CD4-positive, alpha-beta memory T cell (primary cell): ENCODE measurements around the gene NAPSA. TPM values are rescaled to one million over a fixed set of nuclear protein-coding genes. Genes with fewer than 3 reads are reported as not detected.
A peak's percentile ranks its signal among the peaks of the same experiment; 100 is the strongest.
"Not testable (repeated sequence)": the region's sequence is repeated elsewhere in the genome, so short reads cannot be mapped to it uniquely, and the experiment has no call there.

Experiments
- CTCF ChIA-PET: fragments of 350-600 bp; sonication (Branson Sonifier 250); formaldehyde crosslinking; loops from one replicate; lab custom pipeline; 2021; ENCODE audit warnings: inconsistent platforms; ENCODE audit not compliant: partially characterized antibody; lab: Charles Lee
- POLR2A ChIA-PET: fragments of 350-600 bp; sonication (Branson Sonifier 250); formaldehyde crosslinking; loops from one replicate; lab custom pipeline; 2021; ENCODE audit not compliant: partially characterized antibody; lab: Charles Lee
- DNase-seq, 5 donors: peaks; one replicate each; pipeline versions ENCODE4 v3.0.0 to v3.0.0-alpha.2; 2020 to 2022; ENCODE audit warnings: mixed read lengths in 1 of 5
- H3K27ac ChIP-seq: one replicate; pipeline ENCODE4 v1.7.0; 2013; ENCODE audit warnings: low read depth, low read length
- H3K27me3 ChIP-seq: 2 replicates; pipeline ENCODE4 v1.7.0; 2013; ENCODE audit warnings: mild to moderate bottlenecking, low read length, moderate library complexity; ENCODE audit not compliant: insufficient read depth
- H3K36me3 ChIP-seq: 2 replicates; pipeline ENCODE4 v1.7.0; 2013; ENCODE audit warnings: mild to moderate bottlenecking, low read length, moderate library complexity; ENCODE audit not compliant: insufficient read depth
- H3K4me1 ChIP-seq: 2 replicates; pipeline ENCODE4 v1.7.0; 2013; ENCODE audit warnings: mild to moderate bottlenecking, low read length, moderate library complexity; ENCODE audit not compliant: insufficient read depth
- H3K4me3 ChIP-seq, 2 donors: one replicate each; pipeline ENCODE4 v1.7.0; 2013; ENCODE audit warnings: low read length in 2 of 2, mild to moderate bottlenecking in 1 of 2
- H3K9me3 ChIP-seq, 2 donors: one replicate each; pipeline ENCODE4 v1.7.0; 2013; ENCODE audit warnings: low read length in 2 of 2, control low read depth in 1 of 2; ENCODE audit not compliant: control insufficient read depth in 1 of 2
- H3K27ac Mint-ChIP-seq, 7 donors: one replicate each; pipeline ENCODE4 v1.8.0; 2020 to 2021; ENCODE audit warnings: mixed read lengths in 7 of 7, mild to moderate bottlenecking in 6 of 7, inconsistent platforms in 3 of 7, moderate library complexity in 3 of 7
- H3K27me3 Mint-ChIP-seq, 2 donors: one replicate each; pipeline ENCODE4 v1.8.0; 2020 to 2021; ENCODE audit warnings: mixed read lengths in 2 of 2
- H3K36me3 Mint-ChIP-seq, 2 donors: one replicate each; pipeline ENCODE4 v1.8.0; 2020 to 2021; ENCODE audit warnings: mixed read lengths in 2 of 2, inconsistent platforms in 1 of 2, mild to moderate bottlenecking in 1 of 2
- H3K4me1 Mint-ChIP-seq, 4 donors: one replicate each; pipeline ENCODE4 v1.8.0; 2020 to 2021; ENCODE audit warnings: mixed read lengths in 4 of 4, mild to moderate bottlenecking in 1 of 4
- H3K4me3 Mint-ChIP-seq, 8 donors: one replicate each; pipeline ENCODE4 v1.8.0; 2020 to 2021; ENCODE audit warnings: mixed read lengths in 8 of 8, mild to moderate bottlenecking in 7 of 8, moderate library complexity in 6 of 8, inconsistent platforms in 3 of 8
- H3K9me3 Mint-ChIP-seq, 8 donors: one replicate each; pipeline ENCODE4 v1.8.0; 2020 to 2021; ENCODE audit warnings: mixed read lengths in 8 of 8, mild to moderate bottlenecking in 5 of 8, inconsistent platforms in 3 of 8, moderate library complexity in 1 of 8
- intact Hi-C: fragments of 100-400 bp; cut with micrococcal nuclease; formaldehyde crosslinking; loops from one replicate; pipeline ENCODE4 v1.15.1; 2023
- polyA plus RNA-seq, 2 donors: library from polyadenylated mRNA; unstranded; fragments of 300-500 nt; fragmentation: Illumina TruSeq; gene quantifications; one replicate each; pipeline ENCODE4 v1.2.3, GENCODE V29; 2021
- total RNA-seq, 2 experiments: library from RNA; stranded (reverse); gene quantifications; one replicate each; pipeline ENCODE4 v1.2.3, GENCODE V29; 2021

NAPSA gene
- total and polyA plus RNA-seq, 4 experiments from 2014 or later, result 0.57 to 6.6 (median 2.7) TPM

DNA sequence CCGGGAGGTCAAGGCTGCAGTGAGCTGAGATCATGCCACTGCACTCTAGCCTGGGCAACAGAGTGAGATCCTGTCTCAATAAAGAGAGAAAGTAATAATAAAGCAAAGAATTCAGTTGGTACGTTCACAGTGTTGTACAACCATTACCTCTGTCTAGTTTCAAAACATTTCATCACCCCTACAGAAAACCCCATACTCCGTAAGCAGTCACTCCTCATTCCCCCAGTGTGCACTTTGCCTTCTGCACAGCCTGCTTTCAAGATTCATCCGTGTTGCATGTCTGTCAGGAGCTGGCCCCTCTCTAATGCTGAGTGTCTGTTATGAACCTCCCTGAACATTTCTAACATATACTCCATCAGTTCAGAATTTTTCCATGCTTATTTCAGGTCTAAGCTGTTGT lies 28.1 kb upstream of the NAPSA start:
- POLR2A ChIA-PET, result no interaction called here
- peak overlapping the region in 2 of 7 donors; percentile 55 to 75 for H3K27ac Mint-ChIP-seq
- H3K36me3 Mint-ChIP-seq, result peaks cover 12 to 18% of the 10 kb centered on the region in 2 donors

DNA sequence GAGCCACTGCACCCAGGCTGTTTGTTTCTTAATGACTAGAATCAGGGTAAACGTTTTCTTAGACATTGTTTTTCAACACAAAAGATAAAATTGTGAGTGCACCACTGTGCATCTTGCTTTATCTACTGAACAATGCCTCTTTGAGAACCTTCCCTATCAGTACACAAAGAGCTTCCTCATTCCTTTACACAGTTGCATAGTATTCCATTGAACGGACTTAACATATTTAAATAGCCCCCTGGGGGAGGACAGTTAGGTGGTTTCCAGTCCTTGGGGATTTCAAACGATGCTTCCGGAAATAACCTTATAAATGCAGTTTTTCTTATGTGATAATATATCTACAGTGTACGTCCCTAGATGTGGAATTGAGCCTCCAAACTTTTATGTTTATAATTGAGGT lies 27.3 kb upstream of the NAPSA start:
- Histone ChIP-seq H3K27ac (no peak overlapping the region), H3K27me3 (no peaks in the 10 kb centered on the region), H3K4me3 (no peak overlapping the region), H3K4me1 (no peaks in the 10 kb centered on the region), H3K36me3 (no peaks in the 10 kb centered on the region), H3K9me3 (no peaks in the 10 kb centered on the region)
- Mint-ChIP-seq H3K27ac (no peak overlapping the region), H3K9me3 (no peaks in the 10 kb centered on the region), H3K4me3 (no peak overlapping the region), H3K4me1 (peaks cover under 1 to 8% (median 3%) of the 10 kb centered on the region in 4 donors), H3K27me3 (no peaks in the 10 kb centered on the region), H3K36me3 (peaks cover 16 to 17% of the 10 kb centered on the region in 2 donors)
- intact Hi-C loops, result no loop called here
- ChIA-PET POLR2A (no interaction called here), CTCF (no interaction called here)
- DNase-seq, result no peak

More for the DNA sequence above, 28.1 kb upstream of the NAPSA start:
- CTCF ChIA-PET, result no interaction called here
- H3K36me3 ChIP-seq, result no peaks in the 10 kb centered on the region
- H3K4me1 ChIP-seq, result no peaks in the 10 kb centered on the region
- no peak overlapping the region for H3K4me3 ChIP-seq
- no peak for DNase-seq
- no peaks in the 10 kb centered on the region for H3K27me3 ChIP-seq
- no peak overlapping the region for H3K4me3 Mint-ChIP-seq
- H3K27ac ChIP-seq, result no peak overlapping the region
- H3K9me3 Mint-ChIP-seq, result no peaks in the 10 kb centered on the region
- H3K4me1 Mint-ChIP-seq, result peaks cover 0 to 5% (median 0%) of the 10 kb centered on the region in 4 donors
- intact Hi-C loops, result no loop called here
- H3K27me3 Mint-ChIP-seq, result no peaks in the 10 kb centered on the region
- H3K9me3 ChIP-seq, result no peaks in the 10 kb centered on the region

DNA sequence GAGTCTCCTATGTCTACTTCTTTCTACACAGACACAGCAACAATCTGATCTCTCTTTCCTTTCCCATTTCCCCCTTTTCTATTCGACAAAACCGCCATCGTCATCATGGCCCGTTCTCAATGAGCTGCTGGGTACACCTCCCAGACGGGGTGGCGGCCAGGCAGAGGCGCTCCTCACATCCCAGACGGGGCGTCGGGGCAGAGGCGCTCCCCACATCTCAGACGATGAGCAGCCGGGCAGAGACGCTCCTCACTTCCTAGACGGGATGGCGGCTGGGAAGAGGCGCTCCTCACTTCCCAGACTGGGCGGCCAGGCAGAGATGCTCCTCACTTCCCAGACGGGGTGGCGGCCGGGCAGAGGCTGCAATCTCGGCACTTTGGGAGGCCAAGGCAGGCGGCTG lies 25.5 kb upstream of the NAPSA start:
- H3K27me3 Mint-ChIP-seq, POLR2A ChIA-PET: not testable (repeated sequence)

DNA sequence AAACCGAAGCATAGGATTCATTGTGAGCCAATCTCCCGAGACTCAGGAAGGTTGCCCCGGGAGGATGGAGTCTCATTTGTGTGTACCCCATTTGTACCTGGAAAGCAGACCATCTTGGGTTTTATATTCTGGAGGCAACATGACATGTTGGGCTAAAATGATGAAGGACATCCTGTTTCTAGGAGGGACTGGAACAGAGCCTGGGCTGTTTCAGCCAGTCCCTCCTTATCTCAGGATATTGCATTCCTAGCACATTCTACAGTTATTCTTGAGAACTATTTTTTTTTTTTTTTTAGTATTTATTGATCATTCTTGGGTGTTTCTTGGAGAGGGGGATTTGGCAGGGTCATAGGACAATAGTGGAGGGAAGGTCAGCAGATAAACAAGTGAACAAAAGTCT lies 24.9 kb upstream of the NAPSA start:
- intact Hi-C loops, H3K9me3 Mint-ChIP-seq, H3K27me3 ChIP-seq, H3K4me3 Mint-ChIP-seq, H3K27ac Mint-ChIP-seq, H3K9me3 ChIP-seq, H3K27me3 Mint-ChIP-seq, H3K4me3 ChIP-seq, POLR2A ChIA-PET, H3K27ac ChIP-seq, H3K4me1 ChIP-seq, DNase-seq, H3K36me3 ChIP-seq: not testable (repeated sequence)
- Mint-ChIP-seq H3K36me3 (peaks cover 15 to 17% of the 10 kb centered on the region in 2 donors), H3K4me1 (peaks cover 4 to 12% (median 8%) of the 10 kb centered on the region in 4 donors)
- CTCF ChIA-PET, result interaction anchor here (0.6 to 0.7 kb wide), 2 partner anchors 70 to 434 kb away, joined by 3 to 4 read pairs; no protein-coding TSS in a partner anchor

More for the DNA sequence above, 25.5 kb upstream of the NAPSA start:
- H3K9me3 Mint-ChIP-seq, CTCF ChIA-PET, H3K4me1 ChIP-seq, H3K27ac ChIP-seq, H3K27ac Mint-ChIP-seq, H3K27me3 ChIP-seq, H3K4me3 Mint-ChIP-seq, DNase-seq, intact Hi-C loops, H3K4me3 ChIP-seq, H3K9me3 ChIP-seq, H3K36me3 ChIP-seq: not testable (repeated sequence)
- Mint-ChIP-seq H3K36me3 (peaks cover 17 to 21% of the 10 kb centered on the region in 2 donors), H3K4me1 (peaks cover 2 to 12% (median 7%) of the 10 kb centered on the region in 4 donors)

DNA sequence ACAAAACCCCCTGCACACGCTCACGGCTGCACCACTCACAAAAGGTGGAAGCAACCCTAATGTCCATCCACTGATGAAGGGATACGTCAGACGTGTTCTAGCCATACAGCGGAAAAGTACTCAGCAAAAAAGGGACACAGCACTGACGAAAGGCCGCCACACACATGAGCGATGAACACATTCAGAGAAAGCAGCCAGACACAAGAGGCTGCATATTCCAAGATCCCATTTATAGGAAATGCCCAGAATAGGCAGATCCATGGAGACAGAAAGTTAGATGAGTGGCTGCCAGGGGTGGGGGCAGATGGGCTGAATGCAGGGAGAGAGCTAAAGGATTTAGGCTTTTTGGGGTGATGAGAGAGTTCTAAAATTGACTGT lies 22.4 kb upstream of the NAPSA start:
- Histone ChIP-seq H3K9me3 (no peaks in the 10 kb centered on the region), H3K27ac (no peak overlapping the region), H3K36me3 (no peaks in the 10 kb centered on the region), H3K4me3 (no peak overlapping the region), H3K27me3 (no peaks in the 10 kb centered on the region), H3K4me1 (peaks cover 16% of the 10 kb centered on the region)
- ChIA-PET POLR2A (no interaction called here), CTCF (no interaction called here)
- intact Hi-C loops, result no loop called here
- Mint-ChIP-seq H3K27ac (peak overlapping the region in 2 of 7 donors; percentile 30 to 57), H3K36me3 (peaks cover 8 to 25% of the 10 kb centered on the region in 2 donors), H3K27me3 (no peaks in the 10 kb centered on the region), H3K4me3 (peak overlapping the region in 2 of 8 donors; percentile 12 to 39), H3K9me3 (peaks cover 0 to 6% (median 0%) of the 10 kb centered on the region in 8 donors), H3K4me1 (peaks cover 19 to 35% (median 29%) of the 10 kb centered on the region in 4 donors)
- no peak for DNase-seq

DNA sequence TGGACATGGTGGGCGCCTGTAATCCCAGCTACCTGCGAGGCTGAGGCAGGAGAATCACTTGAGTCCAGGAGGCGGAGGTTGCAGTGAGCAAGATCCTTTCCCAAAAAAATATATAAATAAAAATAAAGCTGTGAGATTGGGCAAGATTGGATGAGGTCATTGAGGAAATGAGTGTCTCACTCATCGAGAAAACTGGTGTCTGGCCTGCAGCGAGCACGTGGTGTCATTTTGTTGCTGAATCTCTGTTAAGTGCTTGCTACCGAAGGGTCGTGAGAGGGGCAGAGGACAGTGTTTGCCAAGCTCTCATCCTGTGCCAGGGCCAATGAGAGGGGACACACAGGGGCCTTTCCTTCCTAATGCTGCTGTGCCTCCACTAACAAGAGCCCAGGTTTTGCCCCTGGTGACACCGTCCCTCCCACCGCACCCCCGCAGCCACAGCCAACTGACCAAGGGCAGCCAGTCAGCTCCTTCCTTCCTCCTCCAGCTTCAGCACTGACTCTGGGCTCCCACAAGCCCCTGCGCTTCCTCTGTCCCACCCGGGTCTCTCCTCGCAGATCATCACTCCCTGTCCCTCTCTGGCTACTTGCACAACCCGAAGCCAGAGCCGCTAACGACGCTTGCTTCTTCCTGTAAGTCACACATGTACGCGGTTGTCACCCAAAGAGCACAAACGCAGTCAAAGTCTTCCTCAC lies 21.9 kb upstream of the NAPSA start:
- H3K4me1 ChIP-seq, result peaks cover 16% of the 10 kb centered on the region
- POLR2A ChIA-PET, result interaction anchor here (1.4 to 4.1 kb wide), 2 partner anchors 29 to 124 kb away, joined by 5 to 28 read pairs; partner anchors contain the start of gene JOSD2
- Mint-ChIP-seq H3K27ac (peak overlapping the region in 2 of 7 donors; percentile 30 to 57), H3K36me3 (peaks cover 5 to 26% of the 10 kb centered on the region in 2 donors), H3K9me3 (peaks cover 0 to 6% (median 0%) of the 10 kb centered on the region in 8 donors), H3K4me1 (peaks cover 19 to 35% (median 29%) of the 10 kb centered on the region in 4 donors), H3K27me3 (no peaks in the 10 kb centered on the region), H3K4me3 (peak overlapping the region in 2 of 8 donors; percentile 12 to 39)
- intact Hi-C loops, result no loop called here
- no peaks in the 10 kb centered on the region for H3K27me3 ChIP-seq
- no peaks in the 10 kb centered on the region for H3K36me3 ChIP-seq
- no peak overlapping the region for H3K4me3 ChIP-seq
- CTCF ChIA-PET, result interaction anchor here (1.4 to 1.9 kb wide), 2 partner anchors 30 to 73 kb away, joined by 4 to 10 read pairs; no protein-coding TSS in a partner anchor
- no peak for DNase-seq
- H3K27ac ChIP-seq, result no peak overlapping the region
- H3K9me3 ChIP-seq, result no peaks in the 10 kb centered on the region

DNA sequence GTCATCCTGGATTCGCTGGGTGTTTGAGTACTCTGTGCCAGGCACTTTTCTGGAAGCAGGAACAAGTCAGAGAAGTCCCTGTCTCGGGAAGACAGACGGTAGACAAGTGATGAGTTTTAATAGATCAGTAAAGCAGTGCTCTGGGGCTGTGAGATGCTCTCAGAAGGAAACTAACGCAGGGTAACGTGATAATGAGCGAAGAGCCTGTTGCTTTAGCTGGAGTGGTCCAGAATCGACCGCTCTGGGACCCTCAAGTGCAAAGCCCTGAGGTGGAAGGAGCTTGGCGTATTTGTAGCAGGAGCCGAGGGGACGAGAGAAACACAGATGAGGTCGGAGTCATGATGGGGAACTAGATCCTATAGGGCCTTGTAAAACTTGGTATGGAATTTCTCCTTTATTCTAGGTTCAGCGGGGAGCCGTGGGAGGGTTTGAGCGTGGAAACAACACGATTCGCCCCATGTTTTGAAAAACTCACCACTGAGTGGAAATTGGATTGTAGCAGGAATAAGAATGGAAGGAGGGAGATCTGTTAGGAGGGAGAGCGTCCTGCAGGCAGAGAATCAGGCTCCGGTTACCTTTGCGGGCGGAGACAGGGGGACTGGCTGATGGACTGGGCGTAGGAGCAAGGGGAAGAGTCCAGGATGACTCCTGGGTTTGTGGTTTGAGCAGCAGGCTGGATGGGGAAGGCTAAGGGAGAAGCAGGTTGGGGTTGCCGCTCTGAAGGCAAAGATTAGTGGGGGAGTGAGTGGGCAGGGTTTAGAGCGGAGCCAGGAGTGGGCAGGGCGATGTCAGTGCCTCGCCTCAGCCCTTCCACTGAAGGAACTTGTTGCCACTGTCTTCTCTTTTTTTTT lies 19.5 kb upstream of the NAPSA start:
- peak overlapping the region; percentile 38 to 80 for H3K4me3 ChIP-seq
- no peak for DNase-seq
- POLR2A ChIA-PET, result interaction anchor here (0.9 to 4.1 kb wide), 8 partner anchors 9 to 126 kb away, joined by 3 to 28 read pairs (median 9); partner anchors contain the start of genes JOSD2 and NR1H2
- H3K36me3 ChIP-seq, result peaks cover 20% of the 10 kb centered on the region
- peak overlapping the region; percentile 64 for H3K27ac ChIP-seq
- Mint-ChIP-seq H3K27me3 (no peaks in the 10 kb centered on the region), H3K4me3 (peak overlapping the region; percentile 91 to 97 (median 94)), H3K36me3 (peaks cover 14 to 43% of the 10 kb centered on the region in 2 donors), H3K27ac (peak overlapping the region; percentile 66 to 98 (median 93)), H3K4me1 (peaks cover 19 to 35% (median 29%) of the 10 kb centered on the region in 4 donors), H3K9me3 (peaks cover 0 to 8% (median 0%) of the 10 kb centered on the region in 8 donors)
- intact Hi-C loops, result loop anchor here (1.0 to 5.0 kb wide), 6 partner anchors 9 to 126 kb away; partner anchors contain the start of genes JOSD2 and NR1H2
- no peaks in the 10 kb centered on the region for H3K9me3 ChIP-seq
- CTCF ChIA-PET, result no interaction called here
- H3K4me1 ChIP-seq, result peaks cover 16% of the 10 kb centered on the region
- no peaks in the 10 kb centered on the region for H3K27me3 ChIP-seq
